ENCODE data around the gene TOP3B. TPM values are rescaled to one million over a fixed set of nuclear protein-coding genes. Genes with fewer than 3 reads are reported as not detected.

The TOP3B gene
- total and polyA plus RNA-seq, 9 of the 15 experiments (the other 6 are each of a cell fraction or from before 2014, with no cell fraction given), result 3.0 to 188 (median 112) TPM

DNA sequence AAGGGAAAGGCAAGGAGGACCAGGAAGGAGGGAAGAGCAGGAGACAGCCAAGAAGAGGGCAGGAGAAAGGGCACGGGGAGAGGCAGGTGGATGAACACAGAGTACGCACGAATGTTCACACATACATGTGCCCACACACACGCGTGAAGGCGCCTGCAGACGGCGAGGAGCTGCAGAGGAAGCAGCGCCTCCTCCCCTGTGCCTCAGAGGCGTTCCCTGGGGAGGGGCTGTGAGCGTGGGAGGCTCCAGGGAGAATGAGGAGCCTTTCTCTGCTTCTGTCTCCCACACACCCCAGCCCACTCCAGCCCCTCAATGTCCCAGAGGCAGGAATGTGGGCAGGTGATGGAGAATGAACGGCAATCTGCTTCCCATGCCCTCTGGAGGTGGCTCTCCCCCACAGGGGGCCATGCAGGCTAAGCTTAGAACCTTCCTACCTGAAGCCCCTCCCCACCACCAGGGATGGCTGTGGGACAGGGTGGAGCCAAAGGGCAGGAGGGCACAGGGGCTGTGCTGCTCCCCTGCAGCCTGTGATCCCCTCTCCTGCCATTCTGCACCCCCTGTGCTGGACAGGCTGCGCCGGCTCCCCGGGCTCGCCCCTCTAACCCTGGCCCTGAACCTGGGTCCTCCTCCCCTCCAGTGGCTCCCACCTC lies 55.3 kb downstream of the TOP3B start:
- H3K27ac ChIP-seq (ENCODE audit: extremely low read depth, low read depth, low read length), result no peak overlapping the region
- peaks cover 14% of the 10 kb centered on the region for H3K9me1 ChIP-seq (ENCODE audit: control insufficient read depth, insufficient read depth, low read length)
- 65% methylated on average over 16 of the region's 16 CpGs for WGBS (ENCODE audit: insufficient coverage, low coverage, missing lambda C conversion rate)
- no peak overlapping the region for H3K4me3 ChIP-seq
- peaks cover 26% of the 10 kb centered on the region; the same call in 1 of the 2 replicates for H4K20me1 ChIP-seq (replicated peaks; ENCODE audit: control insufficient read depth, insufficient read depth, low read length)
- no peaks in the 10 kb centered on the region for H3K27me3 ChIP-seq (ENCODE audit: control insufficient read depth in 2 of 2, insufficient read depth in 2 of 2, low read length in 2 of 2)
- no peak overlapping the region for H2AFZ ChIP-seq (ENCODE audit: low read depth, low read length)
- no peak overlapping the region for H3K4me2 ChIP-seq (ENCODE audit: insufficient read depth, low read length)
- FAIRE-seq (no peak), DNase-seq (ENCODE audit: extremely low read depth in 1 of 4, low spot score in 3 of 4) (peak in 3 of 4 experiments; percentile 74 to 85 (median 79)), ATAC-seq (peak; percentile 69)
- peaks cover 53% of the 10 kb centered on the region for H3K36me3 ChIP-seq (ENCODE audit: control insufficient read depth, insufficient read depth, low read length)
- ChIA-PET POLR2A (interaction anchor here (0.6 to 49.7 kb wide), 8 partner anchors 6 to 192 kb away, joined by 3 to 1041 read pairs (median 4); partner anchors contain the start of genes PPM1F and YPEL1), CTCF (ENCODE audit: low intra/inter-chr PET ratio) (interaction anchor here (0.7 kb wide), 1 partner anchor 18 kb away, joined by 6 read pairs; no protein-coding TSS in a partner anchor)
- H3K9me3 ChIP-seq (replicated peaks; ENCODE audit: control insufficient read depth, insufficient read depth, low read depth, low read length), result no peaks in the 10 kb centered on the region
- H3K9ac ChIP-seq (ENCODE audit: insufficient read depth in 1 of 2, low read depth in 2 of 2, low read length in 2 of 2), result peak overlapping the region in 1 of 2 experiments; percentile 72; a peak in 2 of 4 replicates
- intact Hi-C loops (cut with micrococcal nuclease) (no loop called here), in situ Hi-C loops (cut with MboI) (loop anchor here (25.0 kb wide), 3 partner anchors 390 to 790 kb away; partner anchors contain the start of gene HIC2)
- no peaks in the 10 kb centered on the region for H3K79me2 ChIP-seq (ENCODE audit: control insufficient read depth, insufficient read depth, low read length)
- no TSS peak for BruUV-seq (replicated peaks)
- peaks cover 2 to 38% of the 10 kb centered on the region in 2 experiments; a peak in 3 of 5 replicates for H3K4me1 ChIP-seq (replicated peaks in 1 of 2; ENCODE audit: control insufficient read depth in 2 of 2, insufficient read depth in 2 of 2, low read length in 2 of 2)
- TF ChIP-seq HNRNPUL1 (IDR thresholded peaks at IDR 0.05; ENCODE audit: low read length) (peak; percentile 10; the same call in 1 of the 2 replicates), FOXA1 (IDR thresholded peaks at IDR 0.05; ENCODE audit: borderline replicate concordance) (no peak), ZBTB8A (IDR thresholded peaks at IDR 0.05; ENCODE audit: partially characterized antibody) (no peak), ZBTB7A (IDR thresholded peaks at IDR 0.05; ENCODE audit: borderline replicate concordance, control insufficient read depth, low read depth, low read length) (0 out of 2 replicates have a peak, but pooled peaks have one; percentile 45), TEAD1 (CRISPR knock-in tag; IDR thresholded peaks at IDR 0.05) (no peak), POLR2G (IDR thresholded peaks at IDR 0.05; ENCODE audit: low read depth, low read length) (peak; percentile 70), ZNF124 (CRISPR knock-in tag; IDR thresholded peaks at IDR 0.05) (peak; percentile 72; the same call in 1 of the 2 replicates), FOXK1 (CRISPR knock-in tag; IDR thresholded peaks at IDR 0.05; ENCODE audit: borderline replicate concordance) (no peak), COPS2 (conservative IDR thresholded peaks at IDR 0.05) (no peak), RUNX1 (IDR thresholded peaks at IDR 0.05; ENCODE audit: low read depth) (0 out of 2 replicates have a peak, but pooled peaks have one; percentile 11), ZNF583 (CRISPR knock-in tag; IDR thresholded peaks at IDR 0.05) (peak; percentile 34; the same call in 1 of the 2 replicates), SIN3A (IDR thresholded peaks at IDR 0.05; ENCODE audit: borderline replicate concordance in 2 of 2, control insufficient read depth in 1 of 2, low read depth in 2 of 2, low read length in 2 of 2) (0 out of 4 replicates have a peak, but pooled peaks of 1 of the 2 experiments have one; percentile 29), USF1 (CRISPR knock-in tag; IDR thresholded peaks at IDR 0.05) (0 out of 2 replicates have a peak, but pooled peaks have one; percentile 46), BHLHE40 (IDR thresholded peaks at IDR 0.05; ENCODE audit: low read length) (no peak), ZNF408 (CRISPR knock-in tag; IDR thresholded peaks at IDR 0.05; ENCODE audit: low read depth) (peak; percentile 39; the same call in 1 of the 2 replicates), CTCF (IDR thresholded peaks at IDR 0.05 in 2 of 3, conservative IDR thresholded peaks at IDR 0.05 in 1 of 3; ENCODE audit: insufficient read depth in 2 of 3, low read depth in 1 of 3, low read length in 3 of 3) (0 out of 6 replicates have a peak, but pooled peaks of 1 of the 3 experiments have one; percentile 0)
- TF ChIP-seq, protein P1, sequence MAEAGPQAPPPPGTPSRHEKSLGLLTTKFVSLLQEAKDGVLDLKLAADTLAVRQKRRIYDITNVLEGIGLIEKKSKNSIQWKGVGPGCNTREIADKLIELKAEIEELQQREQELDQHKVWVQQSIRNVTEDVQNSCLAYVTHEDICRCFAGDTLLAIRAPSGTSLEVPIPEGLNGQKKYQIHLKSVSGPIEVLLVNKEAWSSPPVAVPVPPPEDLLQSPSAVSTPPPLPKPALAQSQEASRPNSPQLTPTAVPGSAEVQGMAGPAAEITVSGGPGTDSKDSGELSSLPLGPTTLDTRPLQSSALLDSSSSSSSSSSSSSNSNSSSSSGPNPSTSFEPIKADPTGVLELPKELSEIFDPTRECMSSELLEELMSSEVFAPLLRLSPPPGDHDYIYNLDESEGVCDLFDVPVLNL (CRISPR knock-in tag; IDR thresholded peaks at IDR 0.05; ENCODE audit: low read depth), result 0 out of 2 replicates have a peak, but pooled peaks have one; percentile 67
